ENCODE data around the gene CHCHD6. TPM values are rescaled to one million over a fixed set of nuclear protein-coding genes. Genes with fewer than 3 reads are reported as not detected.

Gene CHCHD6
- total RNA-seq, 1 experiment from 2014 or later: 36.3 TPM

DNA sequence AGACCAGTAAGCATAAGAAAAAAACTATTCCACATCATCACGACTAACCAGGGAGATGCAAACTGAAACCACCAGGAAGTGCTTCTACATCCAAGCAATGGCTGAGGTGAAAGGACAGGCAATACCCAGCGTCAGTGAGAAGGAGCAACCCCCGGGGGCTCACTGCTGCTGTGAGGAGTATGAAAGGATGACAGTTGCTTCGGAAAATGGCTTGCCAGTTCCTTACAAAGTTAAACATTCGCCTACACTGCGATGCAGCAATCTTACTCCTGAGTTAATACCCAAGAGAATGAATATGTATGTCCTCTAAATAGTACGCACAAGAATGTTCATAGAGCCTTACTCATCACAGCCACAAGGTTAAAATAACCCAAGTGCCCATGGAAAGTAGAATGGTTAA, 265.5 kb downstream of the CHCHD6 start (continued):
- TF ChIP-seq, protein P1, sequence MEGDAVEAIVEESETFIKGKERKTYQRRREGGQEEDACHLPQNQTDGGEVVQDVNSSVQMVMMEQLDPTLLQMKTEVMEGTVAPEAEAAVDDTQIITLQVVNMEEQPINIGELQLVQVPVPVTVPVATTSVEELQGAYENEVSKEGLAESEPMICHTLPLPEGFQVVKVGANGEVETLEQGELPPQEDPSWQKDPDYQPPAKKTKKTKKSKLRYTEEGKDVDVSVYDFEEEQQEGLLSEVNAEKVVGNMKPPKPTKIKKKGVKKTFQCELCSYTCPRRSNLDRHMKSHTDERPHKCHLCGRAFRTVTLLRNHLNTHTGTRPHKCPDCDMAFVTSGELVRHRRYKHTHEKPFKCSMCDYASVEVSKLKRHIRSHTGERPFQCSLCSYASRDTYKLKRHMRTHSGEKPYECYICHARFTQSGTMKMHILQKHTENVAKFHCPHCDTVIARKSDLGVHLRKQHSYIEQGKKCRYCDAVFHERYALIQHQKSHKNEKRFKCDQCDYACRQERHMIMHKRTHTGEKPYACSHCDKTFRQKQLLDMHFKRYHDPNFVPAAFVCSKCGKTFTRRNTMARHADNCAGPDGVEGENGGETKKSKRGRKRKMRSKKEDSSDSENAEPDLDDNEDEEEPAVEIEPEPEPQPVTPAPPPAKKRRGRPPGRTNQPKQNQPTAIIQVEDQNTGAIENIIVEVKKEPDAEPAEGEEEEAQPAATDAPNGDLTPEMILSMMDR (IDR thresholded peaks at IDR 0.05 in 2 of 3, conservative IDR thresholded peaks at IDR 0.05 in 1 of 3; ENCODE audit: borderline replicate concordance in 1 of 3, insufficient read depth in 1 of 3, low read depth in 2 of 3, low read length in 2 of 3): no peak
- TF ChIP-seq ELF1 (IDR thresholded peaks at IDR 0.05; ENCODE audit: borderline replicate concordance, low read depth) (no peak), MAX (IDR thresholded peaks at IDR 0.05) (no peak), REST (IDR thresholded peaks at IDR 0.05; ENCODE audit: low read depth) (no peak)

- no TSS peak for BruUV-seq (replicated peaks)
- DNase-seq (ENCODE audit: low read depth, low spot score) (no peak), ATAC-seq (no peak)
- no peaks in the 10 kb centered on the region for H4K20me1 ChIP-seq (ENCODE audit: insufficient read depth)
- POLR2A ChIA-PET: no interaction called here
- H3K4me1 ChIP-seq (ENCODE audit: control insufficient read depth in 1 of 2, insufficient read depth in 2 of 2, low read length in 2 of 2): no peaks in the 10 kb centered on the region
- intact Hi-C loops (cut with micrococcal nuclease): no loop called here
- H3K4me3 ChIP-seq (replicated peaks in 1 of 2; ENCODE audit: low read depth in 1 of 2, low read length in 2 of 2): no peak overlapping the region
- H3K79me2 ChIP-seq (ENCODE audit: insufficient read depth, low read length): no peaks in the 10 kb centered on the region
- H3K4me2 ChIP-seq (ENCODE audit: low read length): no peak overlapping the region
- TF ChIP-seq SP1 (IDR thresholded peaks at IDR 0.05; ENCODE audit: low read depth) (no peak), JUND (IDR thresholded peaks at IDR 0.05) (no peak), POLR2AphosphoS5 (IDR thresholded peaks at IDR 0.05; ENCODE audit: low read depth, low read length) (no peak), EGR1 (IDR thresholded peaks at IDR 0.05; ENCODE audit: low read depth) (no peak), RAD21 (IDR thresholded peaks at IDR 0.05; ENCODE audit: low read depth) (peak; percentile 14; the same call in 1 of the 2 replicates)
- peaks cover 6 to 11% of the 10 kb centered on the region in 2 experiments; a peak in 3 of 4 replicates for H3K9me3 ChIP-seq (ENCODE audit: control insufficient read depth in 1 of 2, insufficient read depth in 1 of 2, low read depth in 1 of 2, low read length in 2 of 2)
- no peaks in the 10 kb centered on the region for H3K9me2 ChIP-seq (ENCODE audit: insufficient read depth)
- no peaks in the 10 kb centered on the region for H3K36me3 ChIP-seq (ENCODE audit: control insufficient read depth in 1 of 2, insufficient read depth in 2 of 2, low read length in 2 of 2)
- CTCF ChIA-PET: interaction anchor here (1.5 kb wide), 1 partner anchor 12 kb away, joined by 5 read pairs; the partner anchor contains the start of gene PLXNA1
- H3K27me3 ChIP-seq (ENCODE audit: insufficient read depth, low read length): no peaks in the 10 kb centered on the region; the same call in 1 of the 2 replicates
- no peak overlapping the region for H3K27ac ChIP-seq (ENCODE audit: low read depth, low read length)
- no peak overlapping the region for H3K9ac ChIP-seq (ENCODE audit: low read length)
- no peak overlapping the region for H2AFZ ChIP-seq (ENCODE audit: low read depth, low read length, poor library complexity, severe bottlenecking)
- RAD21 ChIA-PET (ENCODE audit: low non-redundant PET in 1 of 2, low total read pairs in 2 of 2, uncharacterized antibody in 2 of 2, unreplicated experiment in 2 of 2): no interaction called here
Observed at GRCh38 chr3:126970101-126970500, 266.1 kb downstream of the CHCHD6 start.

All from HCT116 (cell line).